ENCODE data around the gene TNIP2.

DNA sequence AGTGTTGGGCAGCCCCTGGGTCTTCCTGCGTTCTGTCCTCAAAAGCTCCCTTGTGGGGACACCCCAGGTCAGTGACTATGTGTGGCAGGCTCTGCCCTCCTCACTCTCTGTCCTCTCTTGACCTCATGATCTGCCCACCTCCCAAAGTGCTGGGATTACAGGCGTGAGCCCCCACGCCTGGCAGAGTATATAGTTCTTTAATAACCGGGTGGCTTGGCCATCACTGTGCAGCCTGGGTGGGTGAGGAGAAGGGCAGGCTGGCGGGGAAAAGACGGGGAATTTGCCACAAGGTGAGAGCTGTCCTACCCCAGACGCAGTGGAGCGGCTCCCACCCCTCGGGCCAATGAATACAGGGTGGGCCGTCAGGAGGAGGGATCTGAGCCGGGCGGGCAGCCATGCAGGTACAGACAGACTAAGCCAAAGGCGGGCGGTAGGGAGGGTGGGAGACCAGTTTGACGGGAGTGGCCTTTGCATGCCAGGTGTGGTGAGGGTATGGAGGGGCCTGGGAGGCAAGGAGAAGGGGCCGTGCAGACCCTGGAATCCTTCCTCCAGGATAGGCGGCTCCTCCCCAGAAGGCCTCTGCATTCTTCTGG, 39.3 kb upstream of the TNIP2 start:
- TF ChIP-seq YY2 (tag by site-specific recombination; IDR thresholded peaks at IDR 0.05) (no peak), ZNF24 (tag by site-specific recombination; IDR thresholded peaks at IDR 0.05) (no peak), ZNF501 (tag by site-specific recombination; IDR thresholded peaks at IDR 0.05) (no peak)
- TF ChIP-seq, protein P1, sequence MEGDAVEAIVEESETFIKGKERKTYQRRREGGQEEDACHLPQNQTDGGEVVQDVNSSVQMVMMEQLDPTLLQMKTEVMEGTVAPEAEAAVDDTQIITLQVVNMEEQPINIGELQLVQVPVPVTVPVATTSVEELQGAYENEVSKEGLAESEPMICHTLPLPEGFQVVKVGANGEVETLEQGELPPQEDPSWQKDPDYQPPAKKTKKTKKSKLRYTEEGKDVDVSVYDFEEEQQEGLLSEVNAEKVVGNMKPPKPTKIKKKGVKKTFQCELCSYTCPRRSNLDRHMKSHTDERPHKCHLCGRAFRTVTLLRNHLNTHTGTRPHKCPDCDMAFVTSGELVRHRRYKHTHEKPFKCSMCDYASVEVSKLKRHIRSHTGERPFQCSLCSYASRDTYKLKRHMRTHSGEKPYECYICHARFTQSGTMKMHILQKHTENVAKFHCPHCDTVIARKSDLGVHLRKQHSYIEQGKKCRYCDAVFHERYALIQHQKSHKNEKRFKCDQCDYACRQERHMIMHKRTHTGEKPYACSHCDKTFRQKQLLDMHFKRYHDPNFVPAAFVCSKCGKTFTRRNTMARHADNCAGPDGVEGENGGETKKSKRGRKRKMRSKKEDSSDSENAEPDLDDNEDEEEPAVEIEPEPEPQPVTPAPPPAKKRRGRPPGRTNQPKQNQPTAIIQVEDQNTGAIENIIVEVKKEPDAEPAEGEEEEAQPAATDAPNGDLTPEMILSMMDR (tag by site-specific recombination; IDR thresholded peaks at IDR 0.05): no peak
- TF ChIP-seq, protein P2, sequence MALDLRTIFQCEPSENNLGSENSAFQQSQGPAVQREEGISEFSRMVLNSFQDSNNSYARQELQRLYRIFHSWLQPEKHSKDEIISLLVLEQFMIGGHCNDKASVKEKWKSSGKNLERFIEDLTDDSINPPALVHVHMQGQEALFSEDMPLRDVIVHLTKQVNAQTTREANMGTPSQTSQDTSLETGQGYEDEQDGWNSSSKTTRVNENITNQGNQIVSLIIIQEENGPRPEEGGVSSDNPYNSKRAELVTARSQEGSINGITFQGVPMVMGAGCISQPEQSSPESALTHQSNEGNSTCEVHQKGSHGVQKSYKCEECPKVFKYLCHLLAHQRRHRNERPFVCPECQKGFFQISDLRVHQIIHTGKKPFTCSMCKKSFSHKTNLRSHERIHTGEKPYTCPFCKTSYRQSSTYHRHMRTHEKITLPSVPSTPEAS (tag by site-specific recombination; IDR thresholded peaks at IDR 0.05): no peak
- TF ChIP-seq, protein P3, sequence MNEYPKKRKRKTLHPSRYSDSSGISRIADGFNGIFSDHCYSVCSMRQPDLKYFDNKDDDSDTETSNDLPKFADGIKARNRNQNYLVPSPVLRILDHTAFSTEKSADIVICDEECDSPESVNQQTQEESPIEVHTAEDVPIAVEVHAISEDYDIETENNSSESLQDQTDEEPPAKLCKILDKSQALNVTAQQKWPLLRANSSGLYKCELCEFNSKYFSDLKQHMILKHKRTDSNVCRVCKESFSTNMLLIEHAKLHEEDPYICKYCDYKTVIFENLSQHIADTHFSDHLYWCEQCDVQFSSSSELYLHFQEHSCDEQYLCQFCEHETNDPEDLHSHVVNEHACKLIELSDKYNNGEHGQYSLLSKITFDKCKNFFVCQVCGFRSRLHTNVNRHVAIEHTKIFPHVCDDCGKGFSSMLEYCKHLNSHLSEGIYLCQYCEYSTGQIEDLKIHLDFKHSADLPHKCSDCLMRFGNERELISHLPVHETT (tag by site-specific recombination; IDR thresholded peaks at IDR 0.05): no peak
- TF ChIP-seq, protein P4, sequence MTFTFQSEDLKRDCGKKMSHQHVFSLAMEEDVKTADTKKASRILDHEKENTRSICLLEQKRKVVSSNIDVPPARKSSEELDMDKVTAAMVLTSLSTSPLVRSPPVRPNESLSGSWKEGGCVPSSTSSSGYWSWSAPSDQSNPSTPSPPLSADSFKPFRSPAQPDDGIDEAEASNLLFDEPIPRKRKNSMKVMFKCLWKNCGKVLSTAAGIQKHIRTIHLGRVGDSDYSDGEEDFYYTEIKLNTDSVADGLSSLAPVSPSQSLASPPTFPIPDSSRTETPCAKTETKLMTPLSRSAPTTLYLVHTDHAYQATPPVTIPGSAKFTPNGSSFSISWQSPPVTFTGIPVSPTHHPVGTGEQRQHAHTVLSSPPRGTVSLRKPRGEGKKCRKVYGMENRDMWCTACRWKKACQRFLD (tag by site-specific recombination; IDR thresholded peaks at IDR 0.05): no peak
